Nephron (organoid): Measurements from ENCODE around the gene PRMT6.
"Not testable (repeated sequence)": the region's sequence is repeated elsewhere in the genome, so short reads cannot be mapped to it uniquely, and the experiment has no call there.

ENCODE experiments used
- H3K27ac Mint-ChIP-seq, 3 experiments: 2 replicates each; pipeline ENCODE4 v1.8.0; 2020; ENCODE audit warnings: mixed read lengths in 3 of 3, mild to moderate bottlenecking in 2 of 3, moderate library complexity in 1 of 3
- H3K27me3 Mint-ChIP-seq: 2 replicates; pipeline ENCODE4 v1.8.0; 2021; ENCODE audit warnings: low read depth, mild to moderate bottlenecking, moderate library complexity, mixed read lengths
- H3K36me3 Mint-ChIP-seq: 2 replicates; pipeline ENCODE4 v1.8.0; 2020; ENCODE audit warnings: low read depth, mixed read lengths
- H3K4me1 Mint-ChIP-seq: 2 replicates; pipeline ENCODE4 v1.8.0; 2020; ENCODE audit warnings: mixed read lengths
- H3K4me3 Mint-ChIP-seq, 3 experiments: 2 replicates each; pipeline ENCODE4 v1.8.0; 2020; ENCODE audit warnings: mild to moderate bottlenecking in 3 of 3, mixed read lengths in 3 of 3, moderate library complexity in 2 of 3
- H3K9me3 Mint-ChIP-seq: 2 replicates; pipeline ENCODE4 v1.8.0; 2020; ENCODE audit warnings: mixed read lengths
- TF ChIP-seq, protein P1 (sequence below), 3 experiments: fragments of 200-600 bp; sonication (generic); IDR thresholded peaks; one replicate each; pipeline ENCODE4 v1.5.0; 2021; ENCODE audit warnings: antibody characterized with exemption in 3 of 3; ENCODE audit not compliant: unreplicated experiment in 3 of 3

Gene PRMT6

DNA sequence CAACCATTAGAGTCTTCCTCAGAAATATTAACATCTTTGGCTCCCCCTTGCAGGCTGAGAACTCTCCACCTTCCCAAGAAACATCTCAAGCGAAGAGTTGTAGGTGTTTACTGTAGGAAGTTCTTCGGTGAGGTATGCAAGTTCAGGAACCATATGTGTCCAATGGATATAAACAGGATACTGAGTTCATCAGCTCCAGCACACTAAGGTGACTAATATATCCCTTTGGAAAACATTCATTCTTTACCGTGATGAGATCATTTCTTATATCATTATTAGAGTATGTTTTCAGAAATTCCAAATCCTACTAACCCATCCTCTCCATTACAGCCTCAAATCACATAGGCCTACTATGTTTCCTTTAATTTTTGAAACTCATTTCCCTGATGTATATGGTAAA lies 37.3 kb upstream of the PRMT6 start:
- no peak overlapping the region for H3K4me3 Mint-ChIP-seq
- H3K4me1 Mint-ChIP-seq = no peaks in the 10 kb centered on the region
- H3K27ac Mint-ChIP-seq = no peak overlapping the region
- no peaks in the 10 kb centered on the region for H3K9me3 Mint-ChIP-seq
- H3K27me3 Mint-ChIP-seq = no peaks in the 10 kb centered on the region
- no peaks in the 10 kb centered on the region for H3K36me3 Mint-ChIP-seq
- TF ChIP-seq, protein P1, sequence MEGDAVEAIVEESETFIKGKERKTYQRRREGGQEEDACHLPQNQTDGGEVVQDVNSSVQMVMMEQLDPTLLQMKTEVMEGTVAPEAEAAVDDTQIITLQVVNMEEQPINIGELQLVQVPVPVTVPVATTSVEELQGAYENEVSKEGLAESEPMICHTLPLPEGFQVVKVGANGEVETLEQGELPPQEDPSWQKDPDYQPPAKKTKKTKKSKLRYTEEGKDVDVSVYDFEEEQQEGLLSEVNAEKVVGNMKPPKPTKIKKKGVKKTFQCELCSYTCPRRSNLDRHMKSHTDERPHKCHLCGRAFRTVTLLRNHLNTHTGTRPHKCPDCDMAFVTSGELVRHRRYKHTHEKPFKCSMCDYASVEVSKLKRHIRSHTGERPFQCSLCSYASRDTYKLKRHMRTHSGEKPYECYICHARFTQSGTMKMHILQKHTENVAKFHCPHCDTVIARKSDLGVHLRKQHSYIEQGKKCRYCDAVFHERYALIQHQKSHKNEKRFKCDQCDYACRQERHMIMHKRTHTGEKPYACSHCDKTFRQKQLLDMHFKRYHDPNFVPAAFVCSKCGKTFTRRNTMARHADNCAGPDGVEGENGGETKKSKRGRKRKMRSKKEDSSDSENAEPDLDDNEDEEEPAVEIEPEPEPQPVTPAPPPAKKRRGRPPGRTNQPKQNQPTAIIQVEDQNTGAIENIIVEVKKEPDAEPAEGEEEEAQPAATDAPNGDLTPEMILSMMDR (IDR thresholded peaks at IDR 0.05; ENCODE audit: unreplicated experiment in 3 of 3) = no peak

DNA sequence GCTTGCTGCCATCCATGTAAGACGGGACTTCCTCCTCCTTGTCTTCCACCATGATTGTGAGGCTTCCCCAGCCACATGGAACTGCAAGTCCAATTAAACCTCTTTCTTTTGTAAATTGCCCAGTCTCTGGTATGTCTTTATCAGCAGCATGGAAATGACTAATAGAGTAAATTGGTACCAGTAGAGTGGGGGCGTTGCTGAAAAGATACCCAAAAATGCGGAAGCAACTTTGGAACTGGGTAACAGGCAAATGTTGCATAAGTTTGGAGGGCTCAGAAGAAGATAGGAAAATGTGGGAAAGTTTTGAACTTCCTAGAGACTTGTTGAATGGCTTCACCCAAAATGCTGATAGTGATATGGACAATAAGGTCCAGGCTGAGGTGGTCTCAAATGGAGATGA lies 17.6 kb upstream of the PRMT6 start:
- H3K27me3 Mint-ChIP-seq, H3K36me3 Mint-ChIP-seq, H3K4me3 Mint-ChIP-seq, H3K27ac Mint-ChIP-seq, H3K4me1 Mint-ChIP-seq: not testable (repeated sequence)
- peaks cover 11% of the 10 kb centered on the region for H3K9me3 Mint-ChIP-seq

DNA sequence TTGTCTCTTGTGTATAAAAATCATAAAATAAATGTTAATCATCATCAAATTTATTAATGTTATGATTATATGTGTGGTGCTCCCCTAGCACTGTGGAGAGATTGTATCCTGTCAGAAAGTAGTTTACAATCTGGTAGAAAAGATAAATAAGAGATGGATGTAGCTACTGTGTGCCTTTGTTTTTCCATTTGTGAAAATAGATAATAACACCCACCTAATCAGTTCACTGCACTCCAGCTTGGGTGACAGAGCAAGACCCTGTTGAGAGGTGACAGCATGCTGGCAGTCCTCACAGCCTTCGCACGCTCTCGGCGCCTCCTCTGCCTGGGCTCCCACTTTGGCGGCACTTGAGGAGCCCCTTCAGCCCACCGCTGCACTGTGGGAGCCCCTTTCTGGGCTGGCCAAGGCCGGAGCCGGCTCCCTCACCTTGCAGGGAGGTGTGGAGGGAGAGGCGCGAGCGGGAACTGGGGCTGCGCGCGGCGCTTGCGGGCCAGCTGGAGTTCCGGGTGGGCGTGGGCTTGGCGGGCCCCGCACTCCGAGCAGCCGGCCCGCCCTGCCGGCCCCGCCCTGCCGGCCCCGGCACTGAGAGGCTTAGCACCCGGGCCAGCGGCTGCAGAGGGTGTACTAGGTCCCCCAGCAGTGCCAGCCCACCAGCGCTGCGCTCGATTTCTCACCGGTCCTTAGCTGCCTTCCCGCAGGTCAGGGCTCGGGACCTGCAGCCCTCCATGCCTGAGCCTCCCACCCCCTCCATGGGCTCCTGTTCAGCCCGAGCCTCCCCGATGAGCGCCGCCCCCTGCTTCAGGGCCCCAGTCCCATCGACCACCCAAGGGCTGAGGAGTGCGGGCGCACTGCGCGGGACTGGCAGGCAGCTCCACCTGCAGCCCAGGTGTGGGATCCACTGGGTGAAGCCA lies 11.9 kb upstream of the PRMT6 start:
- H3K27me3 Mint-ChIP-seq, H3K4me3 Mint-ChIP-seq, H3K4me1 Mint-ChIP-seq, H3K27ac Mint-ChIP-seq, H3K36me3 Mint-ChIP-seq: not testable (repeated sequence)
- peaks cover 23% of the 10 kb centered on the region for H3K9me3 Mint-ChIP-seq

DNA sequence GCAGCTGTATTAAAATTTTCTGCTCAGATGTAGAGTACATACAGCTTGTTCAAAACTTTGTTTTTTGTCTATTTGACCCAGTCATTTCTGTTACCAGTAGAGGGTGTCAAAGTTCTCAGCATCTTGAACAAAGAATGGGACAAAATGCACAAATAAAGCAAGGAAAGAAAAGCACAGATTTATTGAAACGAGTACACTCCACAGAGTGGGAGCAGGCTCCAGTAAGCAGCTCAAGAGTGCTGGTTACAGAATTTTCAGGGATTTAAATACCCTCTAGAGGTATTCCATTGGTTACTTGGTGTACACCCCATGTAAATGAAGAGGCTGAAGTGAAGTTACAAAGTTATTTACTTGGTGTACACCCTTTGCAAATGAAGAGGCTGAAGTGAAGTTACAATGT lies 8.9 kb upstream of the PRMT6 start:
- peaks cover 25% of the 10 kb centered on the region for H3K9me3 Mint-ChIP-seq
- TF ChIP-seq, protein P1 (IDR thresholded peaks at IDR 0.05; ENCODE audit: unreplicated experiment in 3 of 3) = no peak
- no peak overlapping the region for H3K27ac Mint-ChIP-seq
- peaks cover 17% of the 10 kb centered on the region for H3K36me3 Mint-ChIP-seq
- no peaks in the 10 kb centered on the region for H3K27me3 Mint-ChIP-seq
- no peaks in the 10 kb centered on the region for H3K4me1 Mint-ChIP-seq
- no peak overlapping the region for H3K4me3 Mint-ChIP-seq

DNA sequence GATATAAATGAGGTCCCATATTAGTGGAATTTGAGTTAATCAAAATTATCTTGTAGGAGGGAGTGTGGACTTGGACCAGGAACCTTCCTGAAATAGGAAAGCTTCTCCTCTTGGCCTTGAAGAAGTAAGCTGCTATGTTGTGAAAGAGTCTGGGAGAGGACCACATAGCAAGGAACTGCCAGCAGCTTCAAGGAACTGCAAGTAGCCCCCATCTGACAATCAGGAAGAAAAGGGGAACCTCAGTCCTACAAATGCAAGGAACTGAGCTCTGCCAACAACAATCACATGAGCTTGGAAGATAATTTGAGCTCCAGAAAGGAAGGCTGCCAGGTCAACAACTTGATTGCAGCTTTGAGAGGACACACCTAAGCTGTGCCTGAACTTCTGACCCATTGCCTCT lies 8.2 kb upstream of the PRMT6 start:
- Mint-ChIP-seq H3K27ac (no peak overlapping the region), H3K27me3 (no peaks in the 10 kb centered on the region), H3K36me3 (peaks cover 17% of the 10 kb centered on the region), H3K9me3 (peaks cover 25% of the 10 kb centered on the region), H3K4me3 (no peak overlapping the region), H3K4me1 (no peaks in the 10 kb centered on the region)
- TF ChIP-seq, protein P1 (IDR thresholded peaks at IDR 0.05; ENCODE audit: unreplicated experiment in 3 of 3) = no peak

DNA sequence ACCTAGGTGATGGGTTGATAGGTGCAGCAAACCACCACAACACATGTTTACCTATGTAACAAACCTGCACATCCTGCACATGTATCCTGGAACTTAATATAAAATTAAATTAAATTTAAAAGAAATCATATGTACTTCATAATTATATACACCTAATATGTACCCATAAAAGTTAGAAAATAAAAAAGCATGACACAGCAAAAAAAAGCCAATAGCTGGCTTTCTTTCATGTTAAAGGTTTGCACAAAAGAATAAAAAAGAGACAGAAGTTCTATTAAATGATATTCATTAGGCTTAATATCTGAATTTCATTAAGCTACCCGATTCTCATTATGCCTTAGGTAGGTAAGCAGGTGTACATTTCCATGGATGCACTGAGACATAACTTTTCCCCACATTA lies 5.2 kb upstream of the PRMT6 start:
- Mint-ChIP-seq H3K36me3 (peaks cover 19% of the 10 kb centered on the region), H3K9me3 (peaks cover 22% of the 10 kb centered on the region), H3K4me1 (no peaks in the 10 kb centered on the region), H3K4me3 (no peak overlapping the region), H3K27ac (no peak overlapping the region), H3K27me3 (no peaks in the 10 kb centered on the region)
- TF ChIP-seq, protein P1 (IDR thresholded peaks at IDR 0.05; ENCODE audit: unreplicated experiment in 3 of 3) = no peak

DNA sequence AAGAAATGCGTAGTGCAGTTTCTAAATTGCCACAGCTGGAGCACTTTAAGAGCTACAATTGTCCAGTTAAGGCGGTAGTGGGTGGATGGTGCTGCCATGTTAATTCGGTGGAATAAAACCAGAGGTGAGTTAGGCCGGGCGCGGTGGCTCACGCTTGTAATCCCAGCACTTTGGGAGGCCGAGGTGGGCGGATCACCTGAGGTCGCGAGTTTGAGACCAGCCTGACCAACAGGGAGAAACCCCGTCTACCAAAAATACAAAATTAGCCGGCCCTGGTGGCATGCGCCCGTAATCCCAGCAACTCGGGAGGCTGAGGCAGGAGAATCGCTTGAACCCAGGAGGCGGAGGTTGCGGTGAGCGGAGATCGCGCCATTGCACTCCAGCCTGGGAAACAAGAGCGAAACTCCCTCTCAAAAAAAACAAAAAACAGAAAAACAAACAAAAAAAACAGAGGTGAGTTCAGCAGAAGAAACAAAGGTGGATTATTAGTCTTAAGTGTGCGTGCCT lies 502 bp upstream of the PRMT6 start:
- Mint-ChIP-seq H3K4me1 (peaks cover 22% of the 10 kb centered on the region), H3K36me3 (peaks cover 19% of the 10 kb centered on the region), H3K27ac (peak overlapping the region; percentile 99), H3K4me3 (peak overlapping the region; percentile 96 to 99 (median 99))
- not testable (repeated sequence) for H3K9me3 Mint-ChIP-seq, H3K27me3 Mint-ChIP-seq
